OCI-LY7 (cell line): ENCODE measurements around the gene PHF13.

Source experiments
- EZH2phosphoT487 ChIP-seq: fragments of 200-600 bp; sonication (generic); IDR thresholded peaks from 2 replicates; pipeline ENCODE4 v1.6.1; 2018; ENCODE audit warnings: low read depth, borderline replicate concordance, mild to moderate bottlenecking, mixed run types, antibody characterized with exemption, low read length, moderate library complexity, mixed read lengths
- TF ChIP-seq, protein P1 (sequence below): fragments of 200-600 bp; sonication (generic); conservative IDR thresholded peaks from 2 replicates; pipeline ENCODE4 v1.5.1; 2014; ENCODE audit warnings: mild to moderate bottlenecking, antibody characterized with exemption, low read length, moderate library complexity, mixed read lengths

- TF ChIP-seq, protein P1, sequence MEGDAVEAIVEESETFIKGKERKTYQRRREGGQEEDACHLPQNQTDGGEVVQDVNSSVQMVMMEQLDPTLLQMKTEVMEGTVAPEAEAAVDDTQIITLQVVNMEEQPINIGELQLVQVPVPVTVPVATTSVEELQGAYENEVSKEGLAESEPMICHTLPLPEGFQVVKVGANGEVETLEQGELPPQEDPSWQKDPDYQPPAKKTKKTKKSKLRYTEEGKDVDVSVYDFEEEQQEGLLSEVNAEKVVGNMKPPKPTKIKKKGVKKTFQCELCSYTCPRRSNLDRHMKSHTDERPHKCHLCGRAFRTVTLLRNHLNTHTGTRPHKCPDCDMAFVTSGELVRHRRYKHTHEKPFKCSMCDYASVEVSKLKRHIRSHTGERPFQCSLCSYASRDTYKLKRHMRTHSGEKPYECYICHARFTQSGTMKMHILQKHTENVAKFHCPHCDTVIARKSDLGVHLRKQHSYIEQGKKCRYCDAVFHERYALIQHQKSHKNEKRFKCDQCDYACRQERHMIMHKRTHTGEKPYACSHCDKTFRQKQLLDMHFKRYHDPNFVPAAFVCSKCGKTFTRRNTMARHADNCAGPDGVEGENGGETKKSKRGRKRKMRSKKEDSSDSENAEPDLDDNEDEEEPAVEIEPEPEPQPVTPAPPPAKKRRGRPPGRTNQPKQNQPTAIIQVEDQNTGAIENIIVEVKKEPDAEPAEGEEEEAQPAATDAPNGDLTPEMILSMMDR, result no peak
- TF ChIP-seq EZH2phosphoT487, result no peak
Measured at GRCh38 chr1:6590046-6590445, 23.5 kb upstream of the PHF13 start.
